IPS-15b (cell line): Measurements from ENCODE around the gene FER.
"Not testable (repeated sequence)": the region's sequence is repeated elsewhere in the genome, so short reads cannot be mapped to it uniquely, and the experiment has no call there.

Experiments
- H3K27me3 ChIP-seq: one replicate; pipeline ENCODE4 v1.6.1; 2013; ENCODE audit warnings: low read length; ENCODE audit not compliant: control insufficient read depth, insufficient read depth
- H3K36me3 ChIP-seq: one replicate; pipeline ENCODE4 v1.6.1; 2013; ENCODE audit warnings: low read length; ENCODE audit not compliant: control insufficient read depth, insufficient read depth
- H3K4me1 ChIP-seq: one replicate; pipeline ENCODE4 v1.6.1; 2013; ENCODE audit warnings: mild to moderate bottlenecking, low read length; ENCODE audit not compliant: control insufficient read depth, insufficient read depth
- H3K4me3 ChIP-seq: one replicate; pipeline ENCODE4 v1.5.1; 2013; ENCODE audit warnings: low read depth, low read length
- H3K9ac ChIP-seq: one replicate; pipeline ENCODE4 v1.6.1; 2013; ENCODE audit warnings: low read depth, mild to moderate bottlenecking, low read length
- H3K9me3 ChIP-seq: one replicate; pipeline ENCODE4 v1.6.1; 2013; ENCODE audit warnings: mild to moderate bottlenecking, low read length; ENCODE audit not compliant: control insufficient read depth, insufficient read depth

Gene FER

DNA sequence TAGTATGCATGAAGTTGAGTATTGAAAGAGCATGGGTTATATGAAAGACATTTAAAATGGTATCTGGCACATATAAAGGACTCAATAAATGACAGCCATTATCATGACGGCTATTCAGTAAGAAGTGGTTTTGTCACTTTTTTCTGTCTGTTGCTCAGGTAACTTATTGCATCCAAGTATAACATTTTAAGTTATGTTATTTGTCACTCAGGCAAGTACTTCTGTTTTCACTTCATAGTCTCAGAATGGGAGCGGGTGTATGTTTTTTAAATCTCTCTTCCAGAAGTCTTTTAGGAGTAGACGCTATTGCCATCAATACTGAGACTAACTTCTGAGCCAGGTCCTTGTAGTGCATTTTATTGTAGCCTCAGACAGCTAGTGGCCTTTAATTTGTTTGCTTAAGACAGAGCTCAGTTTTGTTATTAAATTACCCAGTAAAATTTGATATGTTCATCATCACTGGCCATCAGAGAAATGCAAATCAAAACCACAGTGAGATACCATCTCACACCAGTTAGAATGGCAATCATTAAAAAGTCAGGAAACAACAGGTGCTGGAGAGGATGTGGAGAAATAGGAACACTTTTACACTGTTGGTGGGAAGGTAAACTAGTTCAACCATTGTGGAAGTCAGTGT lies 423.9 kb downstream of the FER start:
- H3K9me3 ChIP-seq, H3K9ac ChIP-seq, H3K4me1 ChIP-seq, H3K4me3 ChIP-seq, H3K36me3 ChIP-seq, H3K27me3 ChIP-seq: not testable (repeated sequence)

DNA sequence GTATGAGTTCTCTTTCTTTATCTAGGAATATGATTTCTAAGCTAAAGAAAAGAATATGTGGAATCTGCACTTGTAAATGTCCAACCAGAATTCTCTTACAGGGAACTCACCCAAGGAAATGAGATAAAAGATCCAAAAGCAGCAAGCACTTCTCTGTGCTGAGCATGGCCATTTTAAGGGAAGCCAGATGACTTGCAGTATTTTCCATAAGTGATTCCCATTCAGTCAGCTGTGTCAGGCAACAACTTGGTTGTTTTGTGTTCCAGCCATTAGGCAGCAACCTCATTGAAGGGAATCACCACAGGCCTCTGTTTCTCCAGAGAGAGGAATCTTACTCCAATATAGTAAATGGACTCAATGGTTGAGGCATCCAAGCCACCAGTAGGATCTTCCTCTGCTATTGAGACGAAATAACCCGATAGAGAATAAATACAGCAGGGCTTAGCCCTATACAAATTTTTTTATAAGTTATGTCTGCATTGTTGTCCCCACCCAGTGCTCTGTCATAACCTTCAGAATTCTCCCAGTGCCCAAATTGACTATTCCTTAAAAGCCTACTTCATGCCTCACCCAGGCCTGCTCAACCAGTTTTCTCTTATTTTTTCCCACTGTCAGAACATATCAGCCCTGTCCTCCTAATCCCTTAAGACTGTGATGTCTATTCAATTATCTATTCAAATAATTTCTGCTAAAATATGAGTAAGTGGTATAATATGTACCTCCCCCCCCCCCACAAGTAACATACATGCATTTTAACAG lies 425.5 kb downstream of the FER start:
- H3K9ac ChIP-seq, result no peak overlapping the region
- no peaks in the 10 kb centered on the region for H3K36me3 ChIP-seq
- H3K4me1 ChIP-seq, result peaks cover 5% of the 10 kb centered on the region
- H3K4me3 ChIP-seq, result no peak overlapping the region
- no peaks in the 10 kb centered on the region for H3K27me3 ChIP-seq
- H3K9me3 ChIP-seq, result no peaks in the 10 kb centered on the region

DNA sequence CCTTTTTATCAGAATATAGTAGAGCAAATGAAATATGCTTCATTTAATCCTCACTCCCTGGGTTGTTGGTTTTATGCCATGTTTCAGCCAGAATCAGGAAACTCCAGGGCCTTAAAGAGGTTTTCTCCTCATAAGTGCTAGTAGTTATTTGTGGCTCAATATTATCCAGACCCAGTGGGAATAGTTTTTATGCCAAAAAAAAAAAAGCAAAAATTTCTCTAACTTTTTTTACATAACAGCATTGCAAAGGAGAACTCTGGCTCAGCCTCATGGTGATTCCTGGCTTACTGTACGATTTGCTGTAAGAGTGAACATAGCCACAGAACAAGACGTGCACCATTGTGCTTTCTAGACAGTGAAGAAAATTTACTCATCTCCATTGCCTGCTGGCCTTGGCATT lies 429.5 kb downstream of the FER start:
- H3K9ac ChIP-seq, result no peak overlapping the region

DNA sequence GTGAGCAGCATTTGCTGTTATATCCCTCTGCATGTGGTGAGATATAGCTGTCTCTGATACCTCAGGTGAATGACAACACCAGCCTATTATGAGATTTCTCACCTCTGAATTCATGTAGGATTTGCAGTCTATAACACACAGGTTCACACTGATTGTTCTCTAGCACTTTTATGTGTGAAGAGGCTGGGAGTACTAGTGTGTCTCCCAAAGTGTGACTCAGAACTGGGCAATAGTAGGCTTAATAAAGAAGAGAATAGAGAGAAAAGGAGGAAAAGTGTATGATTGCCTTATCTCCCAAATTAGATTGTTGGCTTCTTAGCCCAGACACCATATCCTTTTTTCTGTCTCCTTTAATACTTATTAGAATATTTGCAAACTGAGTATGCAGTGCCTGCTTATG lies 430.1 kb downstream of the FER start:
- no peaks in the 10 kb centered on the region for H3K4me1 ChIP-seq
- no peaks in the 10 kb centered on the region for H3K36me3 ChIP-seq
- no peaks in the 10 kb centered on the region for H3K27me3 ChIP-seq
- H3K4me3 ChIP-seq, result no peak overlapping the region
- no peaks in the 10 kb centered on the region for H3K9me3 ChIP-seq
- no peak overlapping the region for H3K9ac ChIP-seq

More for the DNA sequence above, 429.5 kb downstream of the FER start:
- Histone ChIP-seq H3K4me1 (no peaks in the 10 kb centered on the region), H3K9me3 (no peaks in the 10 kb centered on the region), H3K36me3 (no peaks in the 10 kb centered on the region), H3K27me3 (no peaks in the 10 kb centered on the region), H3K4me3 (no peak overlapping the region)

DNA sequence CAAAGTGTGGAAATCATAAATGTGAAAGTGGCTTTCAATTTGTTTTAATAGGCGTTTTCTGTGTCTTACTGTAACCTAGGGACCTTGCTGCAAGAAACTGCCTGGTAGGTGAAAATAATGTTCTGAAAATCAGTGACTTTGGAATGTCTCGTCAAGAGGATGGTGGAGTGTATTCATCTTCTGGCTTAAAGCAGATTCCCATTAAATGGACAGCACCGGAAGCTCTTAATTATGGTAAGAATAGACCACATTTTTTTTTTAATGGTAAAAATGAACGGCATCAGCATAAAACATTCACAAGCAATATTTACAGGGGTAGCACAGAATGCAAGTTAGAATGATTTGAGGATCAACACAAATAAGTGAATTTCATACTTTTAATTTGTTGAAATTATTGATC lies 433.0 kb downstream of the FER start:
- Histone ChIP-seq H3K9me3 (no peaks in the 10 kb centered on the region), H3K4me1 (no peaks in the 10 kb centered on the region), H3K4me3 (no peak overlapping the region), H3K27me3 (no peaks in the 10 kb centered on the region), H3K9ac (no peak overlapping the region), H3K36me3 (no peaks in the 10 kb centered on the region)

DNA sequence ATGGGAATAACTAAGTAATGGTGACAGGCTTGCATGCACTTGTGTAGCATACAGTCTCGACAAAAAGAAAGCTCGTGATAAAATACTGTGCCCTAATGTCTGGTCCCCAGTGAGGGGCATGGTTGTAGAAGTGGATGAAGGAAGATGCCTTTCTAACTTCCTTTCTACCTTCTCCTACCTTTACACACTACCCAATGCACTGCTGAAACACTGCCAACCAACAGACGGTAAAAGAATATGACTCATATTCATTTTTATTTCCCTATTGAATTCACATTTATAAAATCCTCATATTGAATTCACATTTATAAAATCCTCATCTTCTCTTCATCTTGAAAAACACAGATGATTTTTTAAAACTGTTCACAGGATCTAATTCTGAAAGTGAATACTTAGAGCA lies 439.1 kb downstream of the FER start:
- no peak overlapping the region for H3K4me3 ChIP-seq
- no peaks in the 10 kb centered on the region for H3K4me1 ChIP-seq

DNA sequence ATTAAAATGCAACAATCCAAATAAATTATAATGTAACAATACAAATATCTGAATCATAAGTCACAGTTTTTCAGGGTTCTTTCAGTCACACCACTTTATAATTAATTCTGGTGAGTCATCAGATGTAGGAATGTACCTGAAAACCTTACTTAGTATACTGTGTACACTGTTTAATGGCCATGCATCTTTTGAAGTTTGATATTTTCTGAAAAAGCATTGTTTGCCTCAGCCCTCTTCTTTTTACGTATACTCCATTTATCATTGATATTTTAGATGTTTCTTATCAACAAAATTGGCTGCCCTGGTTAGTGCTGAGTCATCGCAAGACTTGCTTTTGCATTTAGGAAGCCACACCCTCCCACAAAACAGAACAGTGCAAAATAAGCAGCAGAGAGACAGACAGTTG lies 443.5 kb downstream of the FER start:
- no peaks in the 10 kb centered on the region for H3K36me3 ChIP-seq
- H3K27me3 ChIP-seq, result no peaks in the 10 kb centered on the region
- peaks cover 36% of the 10 kb centered on the region for H3K4me1 ChIP-seq
- H3K4me3 ChIP-seq, result no peak overlapping the region
- no peak overlapping the region for H3K9ac ChIP-seq
- H3K9me3 ChIP-seq, result no peaks in the 10 kb centered on the region

More for the DNA sequence above, 439.1 kb downstream of the FER start:
- H3K9ac ChIP-seq, result no peak overlapping the region
- H3K36me3 ChIP-seq, result no peaks in the 10 kb centered on the region
- no peaks in the 10 kb centered on the region for H3K27me3 ChIP-seq
- no peaks in the 10 kb centered on the region for H3K9me3 ChIP-seq

DNA sequence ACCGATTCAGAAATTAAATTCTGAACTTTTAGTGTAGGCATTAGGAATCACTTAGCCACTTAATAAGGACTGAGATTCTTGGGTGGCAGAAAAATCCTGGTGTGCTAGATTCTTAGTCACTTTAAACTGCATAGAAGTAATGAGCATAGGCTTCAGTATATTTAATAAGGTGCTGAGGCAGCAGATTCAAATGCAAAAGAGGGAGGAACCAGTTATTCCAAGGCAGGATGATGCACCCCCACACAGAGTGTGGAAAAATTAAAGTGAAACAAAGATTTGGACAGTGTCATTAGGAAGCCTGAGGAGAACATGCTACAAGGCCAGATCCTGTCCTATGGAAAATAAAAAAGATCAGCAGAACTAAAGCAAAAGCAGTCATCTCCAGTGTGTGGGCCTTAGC lies 444.3 kb downstream of the FER start:
- Histone ChIP-seq H3K36me3 (no peaks in the 10 kb centered on the region), H3K4me3 (no peak overlapping the region), H3K4me1 (peaks cover 40% of the 10 kb centered on the region), H3K27me3 (no peaks in the 10 kb centered on the region), H3K9ac (no peak overlapping the region), H3K9me3 (no peaks in the 10 kb centered on the region)

DNA sequence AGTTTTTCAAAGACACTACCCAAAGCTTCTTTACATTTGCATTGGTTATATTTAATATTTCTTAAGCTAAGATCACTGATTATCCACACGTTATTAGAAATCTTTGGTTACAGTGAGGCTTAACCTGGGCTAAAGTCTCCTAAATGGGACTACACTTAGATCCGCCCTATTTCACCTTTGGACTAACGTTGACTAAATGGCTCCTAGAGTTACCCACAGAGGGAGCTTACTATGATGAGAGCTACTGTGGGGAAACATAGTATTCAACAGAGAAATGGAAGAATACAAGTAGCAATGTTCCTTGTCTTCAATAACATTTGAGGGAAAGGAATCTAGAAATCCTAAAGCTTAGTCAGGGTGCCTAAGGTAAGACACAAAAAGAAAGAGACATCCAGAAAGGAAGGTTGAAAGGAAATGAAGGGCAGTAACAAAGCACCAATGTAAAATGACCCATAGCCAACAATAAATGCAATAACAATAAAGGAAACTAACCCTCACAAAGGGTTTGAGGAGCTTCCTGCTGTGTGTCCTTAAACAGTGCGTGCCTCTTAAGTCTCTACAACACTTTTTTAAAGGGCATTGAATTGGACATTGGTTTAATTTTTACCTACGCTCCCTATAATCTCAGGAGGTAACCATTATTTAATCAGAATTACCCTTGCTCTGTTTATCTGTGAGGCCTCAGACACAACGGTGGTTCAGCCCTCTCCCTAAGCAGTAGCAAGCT lies 445.0 kb downstream of the FER start:
- no peaks in the 10 kb centered on the region for H3K9me3 ChIP-seq
- no peaks in the 10 kb centered on the region for H3K27me3 ChIP-seq
- H3K36me3 ChIP-seq, result no peaks in the 10 kb centered on the region
- H3K9ac ChIP-seq, result no peak overlapping the region
- no peak overlapping the region for H3K4me3 ChIP-seq
- H3K4me1 ChIP-seq, result peaks cover 40% of the 10 kb centered on the region

DNA sequence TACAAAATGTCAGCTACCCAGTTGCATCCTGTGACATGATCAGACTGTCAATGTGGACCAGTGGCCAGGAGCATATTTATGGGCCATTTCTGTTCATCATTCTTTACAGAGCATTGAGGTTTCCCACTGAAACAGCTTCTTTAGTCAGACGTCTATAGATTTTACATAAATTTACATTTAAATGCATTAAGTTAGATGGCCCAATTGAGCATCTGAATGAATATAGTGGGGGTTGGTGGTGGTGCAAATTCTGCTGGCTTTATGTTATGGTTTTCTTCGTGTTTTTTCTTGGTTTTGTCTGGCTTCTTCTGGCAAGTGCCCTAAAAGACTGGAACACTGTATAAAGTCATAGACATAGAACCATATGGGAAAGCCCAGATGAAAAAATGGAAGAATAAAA lies 448.0 kb downstream of the FER start:
- Histone ChIP-seq H3K9me3 (no peaks in the 10 kb centered on the region), H3K36me3 (no peaks in the 10 kb centered on the region), H3K4me1 (peaks cover 40% of the 10 kb centered on the region), H3K4me3 (no peak overlapping the region), H3K9ac (no peak overlapping the region), H3K27me3 (no peaks in the 10 kb centered on the region)

DNA sequence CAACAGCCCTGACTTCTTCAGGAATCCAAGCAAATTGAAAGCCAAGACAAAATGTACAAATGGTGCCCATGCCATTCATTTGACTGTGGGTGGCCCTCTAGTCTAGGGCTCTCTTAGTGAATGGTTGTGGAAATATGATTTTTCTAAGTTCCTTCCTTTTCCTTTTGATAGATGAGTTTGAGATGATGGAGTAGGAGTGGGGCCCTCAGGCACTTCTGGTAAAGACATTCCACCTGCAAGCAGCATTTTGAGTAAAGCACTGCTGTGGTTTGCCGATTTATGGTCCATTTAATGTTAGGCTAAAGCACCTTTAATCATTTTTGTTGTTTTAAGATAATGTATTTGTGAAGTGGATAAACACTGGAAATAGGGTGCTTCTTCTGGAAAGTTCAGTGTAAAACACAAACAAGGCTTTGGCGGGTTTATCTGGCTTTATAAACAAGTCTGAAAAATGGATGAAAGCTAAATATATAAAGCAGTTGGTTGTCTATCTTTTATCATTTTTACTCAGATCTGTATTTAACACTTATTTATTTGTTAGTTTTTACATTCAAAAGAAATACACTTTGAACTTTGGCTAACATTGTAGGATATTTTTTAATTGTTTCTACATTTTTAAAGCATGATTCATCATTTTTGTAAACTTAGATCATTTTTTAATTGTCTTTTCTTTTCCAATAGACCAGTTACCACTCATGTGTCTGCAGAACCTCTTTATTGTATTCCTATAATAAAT lies 448.6 kb downstream of the FER start:
- H3K9ac ChIP-seq, result no peak overlapping the region
- H3K27me3 ChIP-seq, result no peaks in the 10 kb centered on the region
- no peaks in the 10 kb centered on the region for H3K9me3 ChIP-seq
- H3K4me3 ChIP-seq, result no peak overlapping the region
- no peaks in the 10 kb centered on the region for H3K36me3 ChIP-seq
- H3K4me1 ChIP-seq, result peaks cover 40% of the 10 kb centered on the region
